Measurements from ENCODE around the gene MAGOHB. TPM values are rescaled to one million over a fixed set of nuclear protein-coding genes. Genes with fewer than 3 reads are reported as not detected.
"Not testable (repeated sequence)": the region's sequence is repeated elsewhere in the genome, so short reads cannot be mapped to it uniquely, and the experiment has no call there.

MAGOHB gene
- total RNA-seq, 1 donor from 2014 or later = 11.5 TPM

- DNase-seq (no peak), ATAC-seq (no peak)
- intact Hi-C loops (cut with micrococcal nuclease) = no loop called here
Observed at GRCh38 chr12:10615532-10615931, 2.1 kb upstream of the MAGOHB start.

GRCh38 chr12:10614056-10614370 is 604 bp upstream of the MAGOHB start:
- ATAC-seq (no peak), DNase-seq (no peak)
- intact Hi-C loops (cut with micrococcal nuclease) = no loop called here

- no peak for DNase-seq
- no peak for ATAC-seq
- intact Hi-C loops (cut with micrococcal nuclease) = no loop called here
Observed at GRCh38 chr12:10612984-10613348, 443 bp downstream of the MAGOHB start.

GRCh38 chr12:10612110-10612509 is 1.3 kb downstream of the MAGOHB start:
- no peak for ATAC-seq
- intact Hi-C loops (cut with micrococcal nuclease) = no loop called here
- no peak for DNase-seq

GRCh38 chr12:10611258-10611657 is 2.2 kb downstream of the MAGOHB start:
- ATAC-seq; DNase-seq; intact Hi-C loops (cut with micrococcal nuclease): not testable (repeated sequence)

- no peak for DNase-seq
- intact Hi-C loops (cut with micrococcal nuclease) = no loop called here
- no peak for ATAC-seq
Observed at GRCh38 chr12:10610188-10610587, 3.2 kb downstream of the MAGOHB start.

- DNase-seq = no peak
Observed at GRCh38 chr12:10607885-10608458, 5.4 kb downstream of the MAGOHB start.

GRCh38 chr12:10601860-10602259 is 11.5 kb downstream of the MAGOHB start:
- DNase-seq (no peak), ATAC-seq (no peak)
- intact Hi-C loops (cut with micrococcal nuclease) = loop anchor here (10.0 kb wide), 1 partner anchor 133 kb away; no protein-coding TSS in a partner anchor

More at GRCh38 chr12:10607885-10608458, 5.4 kb downstream of the MAGOHB start:
- no peak for ATAC-seq
- intact Hi-C loops (cut with micrococcal nuclease) = loop anchor here (10.0 kb wide), 1 partner anchor 127 kb away; no protein-coding TSS in a partner anchor

- ATAC-seq (no peak), DNase-seq (no peak)
- intact Hi-C loops (cut with micrococcal nuclease) = loop anchor here (10.0 kb wide), 1 partner anchor 134 kb away; no protein-coding TSS in a partner anchor
Observed at GRCh38 chr12:10600988-10601387, 12.4 kb downstream of the MAGOHB start.

- intact Hi-C loops (cut with micrococcal nuclease) = no loop called here
- ATAC-seq (no peak), DNase-seq (no peak)
Observed at GRCh38 chr12:10595881-10596280, 17.5 kb downstream of the MAGOHB start.

- DNase-seq (no peak), ATAC-seq (no peak)
- intact Hi-C loops (cut with micrococcal nuclease) = no loop called here
Observed at GRCh38 chr12:10590966-10591365, 22.4 kb downstream of the MAGOHB start.

- intact Hi-C loops (cut with micrococcal nuclease) = no loop called here
- ATAC-seq (no peak), DNase-seq (no peak)
Observed at GRCh38 chr12:10584415-10584814, 29.0 kb downstream of the MAGOHB start.

- intact Hi-C loops (cut with micrococcal nuclease) = no loop called here
- ATAC-seq = no peak
Observed at GRCh38 chr12:10582704-10583103, 30.7 kb downstream of the MAGOHB start.

GRCh38 chr12:10582133-10582532 is 31.3 kb downstream of the MAGOHB start:
- intact Hi-C loops (cut with micrococcal nuclease); ATAC-seq; DNase-seq: not testable (repeated sequence)

More at GRCh38 chr12:10582704-10583103, 30.7 kb downstream of the MAGOHB start:
- DNase-seq = no peak

- intact Hi-C loops (cut with micrococcal nuclease) = no loop called here
- ATAC-seq = no peak
- DNase-seq = no peak
Observed at GRCh38 chr12:10574307-10574706, 39.1 kb downstream of the MAGOHB start.

GRCh38 chr12:10572021-10572490 is 41.4 kb downstream of the MAGOHB start:
- DNase-seq; ATAC-seq; intact Hi-C loops (cut with micrococcal nuclease): not testable (repeated sequence)

GRCh38 chr12:10571141-10571540 is 42.3 kb downstream of the MAGOHB start:
- DNase-seq = no peak
- intact Hi-C loops (cut with micrococcal nuclease) = no loop called here
- no peak for ATAC-seq

GRCh38 chr12:10567813-10568212 is 45.6 kb downstream of the MAGOHB start:
- ATAC-seq (no peak), DNase-seq (no peak)
- intact Hi-C loops (cut with micrococcal nuclease) = no loop called here

GRCh38 chr12:10563966-10564365 is 49.4 kb downstream of the MAGOHB start:
- intact Hi-C loops (cut with micrococcal nuclease) = loop anchor here (2.0 kb wide), 2 partner anchors 233 to 329 kb away; no protein-coding TSS in a partner anchor
- ATAC-seq = no peak
- DNase-seq = no peak

GRCh38 chr12:10563002-10563401 is 50.4 kb downstream of the MAGOHB start:
- intact Hi-C loops (cut with micrococcal nuclease) = loop anchor here (2.0 kb wide), 2 partner anchors 232 to 328 kb away; no protein-coding TSS in a partner anchor
- ATAC-seq (no peak), DNase-seq (no peak)

- ATAC-seq = no peak
- no peak for DNase-seq
- intact Hi-C loops (cut with micrococcal nuclease) = loop anchor here (2.0 kb wide), 2 partner anchors 232 to 328 kb away; no protein-coding TSS in a partner anchor
Observed at GRCh38 chr12:10562306-10562933, 51.0 kb downstream of the MAGOHB start.
